ENCODE measurements around the gene DNAJB12.
A peak's percentile ranks its signal among the peaks of the same experiment; 100 is the strongest.

The DNAJB12 gene

GRCh38 chr10:72370201-72370722 lies 15.5 kb upstream of the DNAJB12 start:
- H3K4me3 ChIP-seq (ENCODE audit: low read depth, low read length): no peak overlapping the region
- TF ChIP-seq, protein P1, sequence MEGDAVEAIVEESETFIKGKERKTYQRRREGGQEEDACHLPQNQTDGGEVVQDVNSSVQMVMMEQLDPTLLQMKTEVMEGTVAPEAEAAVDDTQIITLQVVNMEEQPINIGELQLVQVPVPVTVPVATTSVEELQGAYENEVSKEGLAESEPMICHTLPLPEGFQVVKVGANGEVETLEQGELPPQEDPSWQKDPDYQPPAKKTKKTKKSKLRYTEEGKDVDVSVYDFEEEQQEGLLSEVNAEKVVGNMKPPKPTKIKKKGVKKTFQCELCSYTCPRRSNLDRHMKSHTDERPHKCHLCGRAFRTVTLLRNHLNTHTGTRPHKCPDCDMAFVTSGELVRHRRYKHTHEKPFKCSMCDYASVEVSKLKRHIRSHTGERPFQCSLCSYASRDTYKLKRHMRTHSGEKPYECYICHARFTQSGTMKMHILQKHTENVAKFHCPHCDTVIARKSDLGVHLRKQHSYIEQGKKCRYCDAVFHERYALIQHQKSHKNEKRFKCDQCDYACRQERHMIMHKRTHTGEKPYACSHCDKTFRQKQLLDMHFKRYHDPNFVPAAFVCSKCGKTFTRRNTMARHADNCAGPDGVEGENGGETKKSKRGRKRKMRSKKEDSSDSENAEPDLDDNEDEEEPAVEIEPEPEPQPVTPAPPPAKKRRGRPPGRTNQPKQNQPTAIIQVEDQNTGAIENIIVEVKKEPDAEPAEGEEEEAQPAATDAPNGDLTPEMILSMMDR (IDR thresholded peaks at IDR 0.05; ENCODE audit: borderline replicate concordance, insufficient read depth, low read depth, low read length): no peak

DNA sequence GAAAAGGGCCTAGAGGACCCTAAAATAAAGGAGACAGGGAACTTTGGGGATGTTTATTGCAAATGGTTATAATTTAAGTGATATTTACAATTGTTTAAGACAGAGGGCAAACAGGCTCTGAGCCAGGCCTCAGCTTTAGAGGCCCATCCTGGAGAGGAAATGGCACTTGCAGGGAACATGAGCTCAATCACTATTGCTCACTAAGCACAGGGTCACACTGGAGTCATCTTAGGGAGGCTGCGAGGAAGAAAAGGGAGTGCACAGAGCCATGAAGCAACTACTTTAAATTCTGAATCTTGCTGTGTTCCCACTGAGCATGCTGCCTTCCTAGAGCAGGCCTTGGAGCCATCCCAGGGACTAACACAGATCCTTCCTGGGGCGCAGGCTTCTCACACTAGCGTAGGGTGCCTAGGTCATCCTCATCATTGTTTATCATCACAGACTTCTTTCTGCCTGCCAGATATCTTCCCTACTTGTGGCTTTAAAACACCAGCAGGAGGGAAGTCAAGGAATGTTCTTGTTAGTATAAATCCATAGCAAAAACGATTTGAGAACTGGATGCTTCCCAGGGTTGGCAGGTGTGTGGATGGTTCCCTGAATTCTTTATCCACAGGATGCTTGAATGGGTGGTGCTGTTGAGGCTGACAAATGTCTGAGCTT lies 12.7 kb upstream of the DNAJB12 start:
- no peak overlapping the region for H3K4me3 ChIP-seq (ENCODE audit: low read depth, low read length)
- TF ChIP-seq, protein P1 (IDR thresholded peaks at IDR 0.05; ENCODE audit: borderline replicate concordance, insufficient read depth, low read depth, low read length): no peak

- TF ChIP-seq, protein P1 (IDR thresholded peaks at IDR 0.05; ENCODE audit: borderline replicate concordance, insufficient read depth, low read depth, low read length): no peak
- H3K4me3 ChIP-seq (ENCODE audit: low read depth, low read length): no peak overlapping the region
Measured at GRCh38 chr10:72365106-72365895, 10.6 kb upstream of the DNAJB12 start.

DNA sequence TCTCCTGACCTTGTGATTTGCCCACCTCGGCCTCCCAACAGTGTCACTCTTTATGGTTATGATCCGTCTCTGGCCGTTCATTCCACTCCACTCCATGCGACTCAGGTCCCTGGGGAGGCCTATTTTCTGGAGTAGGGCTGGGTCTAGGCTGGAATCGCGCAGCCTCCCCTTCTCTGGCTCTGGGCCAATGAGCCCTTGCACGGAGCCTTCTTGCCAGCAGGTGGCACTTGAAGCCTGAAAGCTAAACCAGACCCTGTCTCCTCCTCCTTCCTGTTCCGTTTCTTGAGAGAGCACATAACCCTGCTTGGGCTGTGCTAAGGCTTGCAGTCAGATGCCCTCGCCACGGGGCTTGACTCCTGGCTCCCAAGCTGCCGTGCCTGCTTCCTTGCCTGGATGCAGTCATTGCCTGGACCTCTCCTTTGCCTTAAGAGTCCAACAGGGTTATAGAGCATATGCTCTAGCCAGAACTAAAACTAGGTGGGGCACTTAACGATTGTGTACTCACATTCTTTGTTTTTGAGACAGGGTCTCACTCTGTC lies 9.6 kb upstream of the DNAJB12 start:
- TF ChIP-seq, protein P1 (IDR thresholded peaks at IDR 0.05; ENCODE audit: borderline replicate concordance, insufficient read depth, low read depth, low read length): peak; percentile 96
- no peak overlapping the region for H3K4me3 ChIP-seq (ENCODE audit: low read depth, low read length)

DNA sequence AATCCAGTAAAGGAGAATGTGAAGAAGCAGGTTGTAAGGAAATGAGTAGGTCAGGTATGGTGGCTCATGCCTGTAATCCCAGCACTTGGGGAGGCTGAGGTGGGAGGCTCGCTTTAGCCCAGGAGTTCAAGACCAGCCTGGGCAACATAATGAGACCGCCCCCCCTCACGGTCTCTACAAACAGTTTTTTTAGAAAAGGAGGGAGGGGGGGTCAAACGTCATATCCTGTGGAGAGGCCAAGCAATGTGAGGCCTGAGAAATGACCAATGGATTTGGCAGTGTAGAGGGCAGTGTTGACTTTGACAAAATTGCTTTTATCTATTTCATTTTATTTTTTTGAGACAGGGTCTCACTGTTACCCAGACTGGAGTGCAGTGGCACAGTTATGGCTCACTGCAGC lies 2.3 kb upstream of the DNAJB12 start:
- no peak overlapping the region for H3K4me3 ChIP-seq (ENCODE audit: low read depth, low read length)
- TF ChIP-seq, protein P1 (IDR thresholded peaks at IDR 0.05; ENCODE audit: borderline replicate concordance, insufficient read depth, low read depth, low read length): no peak

DNA sequence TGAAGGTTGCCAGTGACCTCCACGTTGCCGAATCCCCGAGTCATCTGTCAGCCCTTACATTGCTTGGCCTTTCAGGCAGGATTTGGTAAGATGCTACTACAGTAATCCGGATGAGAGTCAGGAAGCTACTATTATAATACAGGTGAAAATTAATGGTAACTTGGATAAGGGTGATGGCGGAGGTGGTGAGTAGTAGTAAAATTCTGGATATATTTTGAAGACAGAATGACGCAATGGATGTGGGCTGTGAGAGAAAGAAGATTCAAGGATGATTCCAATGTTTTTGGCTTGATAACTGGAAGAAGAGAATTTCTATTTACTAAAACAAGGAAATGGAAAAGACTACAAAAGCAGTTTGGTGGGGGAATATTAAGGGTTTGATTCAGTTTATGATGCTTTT lies 1.4 kb upstream of the DNAJB12 start:
- TF ChIP-seq, protein P1 (IDR thresholded peaks at IDR 0.05; ENCODE audit: borderline replicate concordance, insufficient read depth, low read depth, low read length): no peak
- no peak overlapping the region for H3K4me3 ChIP-seq (ENCODE audit: low read depth, low read length)

Measured in GM12875 (cell line).